PC-3 (cell line): Measurements from ENCODE around the gene SMIM17.

Source experiments
- EZH2 ChIP-seq: fragments of 300-600 bp; sonication (generic); IDR thresholded peaks from one replicate; pipeline ENCODE4 v1.6.1; 2017; ENCODE audit warnings: antibody characterized with exemption, mild to moderate bottlenecking, low read length; ENCODE audit not compliant: unreplicated experiment
- EZH2phosphoT487 ChIP-seq: fragments of 300-600 bp; sonication (generic); IDR thresholded peaks from 2 replicates; pipeline ENCODE4 v1.6.1; 2018; ENCODE audit warnings: mild to moderate bottlenecking, antibody characterized with exemption, low read length, borderline replicate concordance
- TF ChIP-seq, protein P1 (sequence below): fragments of 300-600 bp; sonication (generic); conservative IDR thresholded peaks from 2 replicates; pipeline ENCODE4 v1.5.1; 2017; ENCODE audit warnings: antibody characterized with exemption, low read depth, mild to moderate bottlenecking, low read length

DNA sequence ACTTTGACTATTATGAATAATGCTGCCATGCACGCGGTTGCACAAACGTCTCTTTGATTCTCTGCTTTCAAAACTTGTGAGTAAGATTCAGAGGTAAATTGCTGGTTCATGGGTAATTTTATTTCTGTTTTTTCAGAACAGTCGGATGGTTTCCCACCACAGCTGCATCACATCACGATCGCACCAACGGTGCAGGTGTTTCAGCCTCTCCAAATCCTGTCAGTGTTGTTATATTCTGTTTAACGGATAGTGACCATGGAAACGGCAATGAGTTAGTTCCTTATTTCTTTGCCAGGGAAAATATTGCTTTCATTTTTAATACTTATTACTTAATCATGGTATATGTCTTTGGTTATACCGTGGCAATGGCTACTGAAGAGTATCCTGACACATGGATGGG lies 47.7 kb downstream of the SMIM17 start:
- TF ChIP-seq, protein P1, sequence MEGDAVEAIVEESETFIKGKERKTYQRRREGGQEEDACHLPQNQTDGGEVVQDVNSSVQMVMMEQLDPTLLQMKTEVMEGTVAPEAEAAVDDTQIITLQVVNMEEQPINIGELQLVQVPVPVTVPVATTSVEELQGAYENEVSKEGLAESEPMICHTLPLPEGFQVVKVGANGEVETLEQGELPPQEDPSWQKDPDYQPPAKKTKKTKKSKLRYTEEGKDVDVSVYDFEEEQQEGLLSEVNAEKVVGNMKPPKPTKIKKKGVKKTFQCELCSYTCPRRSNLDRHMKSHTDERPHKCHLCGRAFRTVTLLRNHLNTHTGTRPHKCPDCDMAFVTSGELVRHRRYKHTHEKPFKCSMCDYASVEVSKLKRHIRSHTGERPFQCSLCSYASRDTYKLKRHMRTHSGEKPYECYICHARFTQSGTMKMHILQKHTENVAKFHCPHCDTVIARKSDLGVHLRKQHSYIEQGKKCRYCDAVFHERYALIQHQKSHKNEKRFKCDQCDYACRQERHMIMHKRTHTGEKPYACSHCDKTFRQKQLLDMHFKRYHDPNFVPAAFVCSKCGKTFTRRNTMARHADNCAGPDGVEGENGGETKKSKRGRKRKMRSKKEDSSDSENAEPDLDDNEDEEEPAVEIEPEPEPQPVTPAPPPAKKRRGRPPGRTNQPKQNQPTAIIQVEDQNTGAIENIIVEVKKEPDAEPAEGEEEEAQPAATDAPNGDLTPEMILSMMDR = no peak
- TF ChIP-seq EZH2 = no peak
- no peak for TF ChIP-seq EZH2phosphoT487
